Measurements from ENCODE around the gene KCNQ4. TPM values are rescaled to one million over a fixed set of nuclear protein-coding genes. Genes with fewer than 3 reads are reported as not detected.

The KCNQ4 gene
- total and polyA plus RNA-seq, 7 experiments from 2014 or later = 0.10 to 0.97 (median 0.20) TPM; not detected in 1

DNA sequence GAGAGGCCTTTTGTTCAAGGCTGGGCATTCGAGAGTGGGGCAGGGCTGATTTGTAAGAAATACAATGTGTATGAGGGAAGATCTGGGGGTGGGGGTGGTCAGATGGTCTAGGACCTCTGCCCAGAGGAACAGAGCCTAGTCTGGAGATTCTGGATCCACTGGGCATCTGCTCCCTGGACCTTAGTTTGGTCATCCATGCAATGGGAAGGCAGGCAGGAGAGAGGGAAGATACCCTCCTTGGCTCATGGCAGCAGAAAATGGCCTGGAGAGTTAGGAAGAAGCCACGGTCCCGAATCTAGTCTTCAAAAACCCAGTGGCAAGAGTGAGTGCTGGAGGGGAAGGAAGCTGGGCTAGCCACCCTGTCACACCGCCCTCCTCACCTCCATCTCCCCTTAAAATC lies 39.8 kb downstream of the KCNQ4 start:
- no peaks in the 10 kb centered on the region for H3K9me3 ChIP-seq (ENCODE audit: control insufficient read depth in 2 of 3, low read length in 3 of 3)
- H3K4me1 ChIP-seq (ENCODE audit: control insufficient read depth in 2 of 2, insufficient read depth in 2 of 2, low read length in 2 of 2) = peaks cover 0 to 4% of the 10 kb centered on the region in 2 donors
- CTCF ChIA-PET = no interaction called here
- H3K4me3 Mint-ChIP-seq = no peak overlapping the region
- H3K9me3 Mint-ChIP-seq = no peaks in the 10 kb centered on the region
- H3K27me3 ChIP-seq (ENCODE audit: control insufficient read depth in 2 of 2, insufficient read depth in 2 of 2, low read length in 2 of 2) = no peaks in the 10 kb centered on the region
- H3K4me3 ChIP-seq (ENCODE audit: low read length) = no peak overlapping the region
- no peaks in the 10 kb centered on the region for H3K36me3 ChIP-seq (ENCODE audit: control insufficient read depth in 2 of 3, insufficient read depth in 3 of 3, low read length in 3 of 3)
- peaks cover 13 to 33% (median 17%) of the 10 kb centered on the region in 7 donors for H3K4me1 Mint-ChIP-seq
- POLR2A ChIA-PET = no interaction called here
- no peak overlapping the region for H3K27ac ChIP-seq (ENCODE audit: low read depth, low read length)
- no peak for ATAC-seq
- no peaks in the 10 kb centered on the region for H3K27me3 Mint-ChIP-seq
- no peak for DNase-seq
- no peak overlapping the region for H3K27ac Mint-ChIP-seq
- H3K36me3 Mint-ChIP-seq = no peaks in the 10 kb centered on the region
- intact Hi-C loops (cut with micrococcal nuclease) = no loop called here

DNA sequence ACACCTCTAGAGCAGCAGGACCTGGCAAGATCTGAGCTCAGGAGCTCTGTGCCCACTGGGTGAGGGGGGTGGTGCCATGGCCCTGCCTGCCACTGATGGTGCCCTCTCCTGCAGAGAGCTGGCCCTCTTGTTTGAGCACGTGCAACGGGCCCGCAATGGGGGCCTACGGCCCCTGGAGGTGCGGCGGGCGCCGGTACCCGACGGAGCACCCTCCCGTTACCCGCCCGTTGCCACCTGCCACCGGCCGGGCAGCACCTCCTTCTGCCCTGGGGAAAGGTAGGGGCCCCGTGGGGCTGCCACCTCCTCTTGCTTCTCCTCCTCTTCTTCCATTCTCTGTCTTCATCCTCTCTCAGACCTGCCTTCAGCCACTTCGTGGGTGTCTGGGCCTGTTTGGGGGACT lies 40.4 kb downstream of the KCNQ4 start:
- H3K4me1 Mint-ChIP-seq = peaks cover 11 to 28% (median 17%) of the 10 kb centered on the region in 7 donors
- H3K27me3 Mint-ChIP-seq = no peaks in the 10 kb centered on the region
- ChIA-PET POLR2A (no interaction called here), CTCF (no interaction called here)
- DNase-seq (no peak), ATAC-seq (no peak)
- Histone ChIP-seq H3K9me3 (ENCODE audit: control insufficient read depth in 2 of 3, low read length in 3 of 3) (no peaks in the 10 kb centered on the region), H3K4me3 (ENCODE audit: low read length) (no peak overlapping the region), H3K27me3 (ENCODE audit: control insufficient read depth in 2 of 2, insufficient read depth in 2 of 2, low read length in 2 of 2) (no peaks in the 10 kb centered on the region), H3K36me3 (ENCODE audit: control insufficient read depth in 2 of 3, insufficient read depth in 3 of 3, low read length in 3 of 3) (no peaks in the 10 kb centered on the region), H3K4me1 (ENCODE audit: control insufficient read depth in 2 of 2, insufficient read depth in 2 of 2, low read length in 2 of 2) (peaks cover 0 to 4% of the 10 kb centered on the region in 2 donors), H3K27ac (ENCODE audit: low read depth, low read length) (no peak overlapping the region)
- no peaks in the 10 kb centered on the region for H3K9me3 Mint-ChIP-seq
- H3K4me3 Mint-ChIP-seq = no peak overlapping the region
- H3K27ac Mint-ChIP-seq = no peak overlapping the region
- intact Hi-C loops (cut with micrococcal nuclease) = no loop called here
- no peaks in the 10 kb centered on the region for H3K36me3 Mint-ChIP-seq

GRCh38 chr1:40824591-40825434 lies 41.2 kb downstream of the KCNQ4 start:
- no peaks in the 10 kb centered on the region for H3K9me3 Mint-ChIP-seq
- H3K4me1 ChIP-seq (ENCODE audit: control insufficient read depth in 2 of 2, insufficient read depth in 2 of 2, low read length in 2 of 2) = peaks cover 0 to 4% of the 10 kb centered on the region in 2 donors
- H3K27ac ChIP-seq (ENCODE audit: low read depth, low read length) = no peak overlapping the region
- H3K4me3 ChIP-seq (ENCODE audit: low read length) = no peak overlapping the region
- H3K27me3 Mint-ChIP-seq = no peaks in the 10 kb centered on the region
- H3K4me3 Mint-ChIP-seq = peak overlapping the region in 1 of 10 donors; percentile 56
- DNase-seq (no peak), ATAC-seq (no peak)
- ChIA-PET CTCF (no interaction called here), POLR2A (no interaction called here)
- peak overlapping the region in 4 of 9 donors; percentile 36 to 55 (median 52) for H3K27ac Mint-ChIP-seq
- no peaks in the 10 kb centered on the region for H3K36me3 ChIP-seq (ENCODE audit: control insufficient read depth in 2 of 3, insufficient read depth in 3 of 3, low read length in 3 of 3)
- peaks cover 11 to 23% (median 14%) of the 10 kb centered on the region in 7 donors for H3K4me1 Mint-ChIP-seq
- intact Hi-C loops (cut with micrococcal nuclease) = no loop called here
- no peaks in the 10 kb centered on the region for H3K9me3 ChIP-seq (ENCODE audit: control insufficient read depth in 2 of 3, low read length in 3 of 3)
- H3K27me3 ChIP-seq (ENCODE audit: control insufficient read depth in 2 of 2, insufficient read depth in 2 of 2, low read length in 2 of 2) = no peaks in the 10 kb centered on the region
- H3K36me3 Mint-ChIP-seq = no peaks in the 10 kb centered on the region

DNA sequence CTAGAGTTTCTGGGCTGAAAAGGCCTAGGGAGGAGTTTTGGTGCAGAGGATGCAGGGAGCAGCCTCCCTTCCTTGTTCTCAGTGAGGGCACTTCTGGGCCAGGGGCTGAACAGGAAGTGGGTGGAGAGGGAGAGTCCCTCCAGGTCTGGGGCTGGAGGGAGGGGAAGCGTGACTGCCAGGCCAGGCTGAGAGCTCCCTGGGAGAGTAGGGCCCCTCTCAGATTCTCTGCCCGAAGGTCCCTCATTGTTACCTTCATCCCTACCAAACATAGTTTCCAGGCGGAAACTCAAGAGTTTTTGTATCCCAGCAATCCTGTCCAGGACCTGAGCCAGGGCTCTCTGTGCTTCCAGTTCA lies 41.8 kb downstream of the KCNQ4 start:
- peaks cover 11 to 23% (median 14%) of the 10 kb centered on the region in 7 donors for H3K4me1 Mint-ChIP-seq
- no peaks in the 10 kb centered on the region for H3K27me3 Mint-ChIP-seq
- ChIA-PET CTCF (no interaction called here), POLR2A (no interaction called here)
- H3K36me3 Mint-ChIP-seq = no peaks in the 10 kb centered on the region
- peak overlapping the region in 1 of 10 donors; percentile 56 for H3K4me3 Mint-ChIP-seq
- H3K9me3 Mint-ChIP-seq = peaks cover 0 to 2% (median 0%) of the 10 kb centered on the region in 11 donors
- Histone ChIP-seq H3K36me3 (ENCODE audit: control insufficient read depth in 2 of 3, insufficient read depth in 3 of 3, low read length in 3 of 3) (no peaks in the 10 kb centered on the region), H3K27me3 (ENCODE audit: control insufficient read depth in 2 of 2, insufficient read depth in 2 of 2, low read length in 2 of 2) (no peaks in the 10 kb centered on the region), H3K9me3 (ENCODE audit: control insufficient read depth in 2 of 3, low read length in 3 of 3) (no peaks in the 10 kb centered on the region), H3K4me3 (ENCODE audit: low read length) (no peak overlapping the region), H3K27ac (ENCODE audit: low read depth, low read length) (no peak overlapping the region), H3K4me1 (ENCODE audit: control insufficient read depth in 2 of 2, insufficient read depth in 2 of 2, low read length in 2 of 2) (peaks cover 0 to 4% of the 10 kb centered on the region in 2 donors)
- H3K27ac Mint-ChIP-seq = peak overlapping the region in 1 of 9 donors; percentile 55
- DNase-seq (no peak), ATAC-seq (peak; percentile 48)
- intact Hi-C loops (cut with micrococcal nuclease) = no loop called here

DNA sequence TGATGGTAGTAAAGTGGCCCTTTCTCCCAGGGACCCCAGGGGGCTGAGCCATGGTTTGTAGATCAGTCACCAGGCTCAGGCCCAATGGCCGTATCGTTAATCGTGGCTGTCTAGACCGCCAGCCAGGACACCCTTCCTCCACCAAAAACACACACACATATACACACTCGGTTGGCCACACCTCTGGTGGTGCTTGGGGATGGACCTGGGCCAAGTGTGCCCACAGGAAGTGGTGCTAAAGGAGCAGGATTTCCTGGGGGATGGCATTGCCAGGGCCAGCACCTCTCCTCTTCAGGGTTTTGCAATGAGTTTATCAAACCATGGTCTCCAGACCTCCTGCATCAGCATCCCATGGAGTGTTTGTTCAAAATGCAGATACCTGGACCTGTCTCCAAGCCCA lies 42.4 kb downstream of the KCNQ4 start:
- no peaks in the 10 kb centered on the region for H3K36me3 Mint-ChIP-seq
- Histone ChIP-seq H3K4me1 (ENCODE audit: control insufficient read depth in 2 of 2, insufficient read depth in 2 of 2, low read length in 2 of 2) (peaks cover 0 to 4% of the 10 kb centered on the region in 2 donors), H3K27me3 (ENCODE audit: control insufficient read depth in 2 of 2, insufficient read depth in 2 of 2, low read length in 2 of 2) (no peaks in the 10 kb centered on the region), H3K4me3 (ENCODE audit: low read length) (no peak overlapping the region), H3K9me3 (ENCODE audit: control insufficient read depth in 2 of 3, low read length in 3 of 3) (no peaks in the 10 kb centered on the region), H3K36me3 (ENCODE audit: control insufficient read depth in 2 of 3, insufficient read depth in 3 of 3, low read length in 3 of 3) (no peaks in the 10 kb centered on the region), H3K27ac (ENCODE audit: low read depth, low read length) (no peak overlapping the region)
- ATAC-seq = no peak
- ChIA-PET POLR2A (no interaction called here), CTCF (no interaction called here)
- no peak overlapping the region for H3K27ac Mint-ChIP-seq
- H3K9me3 Mint-ChIP-seq = peaks cover 0 to 2% (median 0%) of the 10 kb centered on the region in 11 donors
- peak overlapping the region in 1 of 10 donors; percentile 25 for H3K4me3 Mint-ChIP-seq
- H3K4me1 Mint-ChIP-seq = peaks cover 11 to 23% (median 14%) of the 10 kb centered on the region in 7 donors
- intact Hi-C loops (cut with micrococcal nuclease) = no loop called here
- DNase-seq = no peak
- H3K27me3 Mint-ChIP-seq = no peaks in the 10 kb centered on the region

DNA sequence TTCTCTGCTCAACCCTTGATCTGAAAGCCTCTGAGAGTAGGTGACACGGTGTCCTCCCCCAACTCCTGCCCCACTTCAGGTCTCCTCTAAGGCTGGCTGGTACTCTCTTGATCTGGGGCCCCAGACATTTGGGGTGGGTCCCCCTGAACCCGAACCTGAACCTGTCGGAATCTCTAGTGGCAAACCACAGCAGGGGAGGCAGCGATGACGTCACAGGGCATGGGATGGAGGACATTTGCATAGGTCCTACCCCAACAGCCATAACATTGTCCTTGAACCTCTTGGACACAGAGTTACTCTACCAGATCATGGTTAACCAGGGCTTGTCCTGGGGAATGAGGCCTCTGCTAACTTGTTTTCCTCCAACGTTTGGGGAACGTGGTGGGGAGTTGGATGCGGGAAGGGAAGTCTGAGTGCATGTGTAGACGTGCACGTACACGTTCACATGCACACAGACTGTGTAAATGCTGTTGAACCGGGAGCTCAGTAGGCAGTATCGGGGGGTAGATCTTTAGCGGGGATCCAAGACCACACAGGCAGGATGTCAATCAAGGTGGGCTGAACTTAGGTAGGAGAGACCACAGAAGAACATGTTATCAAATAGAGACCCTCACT lies 46.2 kb downstream of the KCNQ4 start:
- POLR2A ChIA-PET = no interaction called here
- H3K9me3 Mint-ChIP-seq = peaks cover 0 to 2% (median 0%) of the 10 kb centered on the region in 11 donors
- H3K4me1 Mint-ChIP-seq = peaks cover 11 to 22% (median 14%) of the 10 kb centered on the region in 7 donors
- H3K27me3 Mint-ChIP-seq = no peaks in the 10 kb centered on the region
- Histone ChIP-seq H3K4me1 (ENCODE audit: control insufficient read depth in 2 of 2, insufficient read depth in 2 of 2, low read length in 2 of 2) (peaks cover 0 to 4% of the 10 kb centered on the region in 2 donors), H3K27ac (ENCODE audit: low read depth, low read length) (no peak overlapping the region), H3K9me3 (ENCODE audit: control insufficient read depth in 2 of 3, low read length in 3 of 3) (no peaks in the 10 kb centered on the region), H3K27me3 (ENCODE audit: control insufficient read depth in 2 of 2, insufficient read depth in 2 of 2, low read length in 2 of 2) (no peaks in the 10 kb centered on the region), H3K36me3 (ENCODE audit: control insufficient read depth in 2 of 3, insufficient read depth in 3 of 3, low read length in 3 of 3) (no peaks in the 10 kb centered on the region), H3K4me3 (ENCODE audit: low read length) (no peak overlapping the region)
- H3K4me3 Mint-ChIP-seq = no peak overlapping the region
- ATAC-seq = no peak
- CTCF ChIA-PET = no interaction called here
- no peak for DNase-seq
- intact Hi-C loops (cut with micrococcal nuclease) = no loop called here
- H3K27ac Mint-ChIP-seq = no peak overlapping the region
- H3K36me3 Mint-ChIP-seq = no peaks in the 10 kb centered on the region

Data from naive thymus-derived CD4-positive, alpha-beta T cell (primary cell).